ENCODE measurements around the gene PSMB11. TPM values are rescaled to one million over a fixed set of nuclear protein-coding genes. Genes with fewer than 3 reads are reported as not detected.

Gene PSMB11
- total RNA-seq, 1 donor from 2014 or later, result not detected

DNA sequence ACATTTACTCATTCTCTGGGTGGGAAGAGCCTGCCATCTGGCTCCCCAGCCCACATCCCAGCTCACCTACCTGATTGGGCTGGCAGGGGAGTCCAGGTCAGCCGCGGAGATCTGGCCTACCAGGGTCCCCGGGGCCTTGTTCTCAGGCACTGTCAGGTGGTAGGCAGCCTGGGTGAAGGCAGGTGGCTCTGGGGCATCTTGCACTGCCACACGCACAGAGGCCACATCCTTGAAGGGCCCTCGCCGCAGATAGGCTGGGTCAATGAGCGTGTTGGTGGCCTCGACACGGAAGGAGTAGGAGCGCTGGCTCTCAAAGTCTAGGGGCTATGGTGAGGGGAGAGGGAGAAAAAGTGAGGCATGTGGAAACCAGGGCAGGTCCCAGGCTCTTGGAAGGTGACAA lies 11.4 kb downstream of the PSMB11 start:
- H3K27me3 ChIP-seq (ENCODE audit: low read depth), result no peaks in the 10 kb centered on the region
- H3K27ac ChIP-seq, result no peak overlapping the region
- H3K4me1 ChIP-seq, result peaks cover 15% of the 10 kb centered on the region
- no peaks in the 10 kb centered on the region for H3K9me3 ChIP-seq
- TF ChIP-seq CTCF (IDR thresholded peaks at IDR 0.05), result no peak
- intact Hi-C loops (cut with DNase I), result no loop called here
- no peak for DNase-seq
- H3K4me3 ChIP-seq, result no peak overlapping the region
- no peaks in the 10 kb centered on the region for H3K36me3 ChIP-seq
- no peak for ATAC-seq

- H3K27me3 ChIP-seq (ENCODE audit: low read depth), result no peaks in the 10 kb centered on the region
- intact Hi-C loops (cut with DNase I), result no loop called here
- DNase-seq (no peak), ATAC-seq (no peak)
- no peaks in the 10 kb centered on the region for H3K9me3 ChIP-seq
- TF ChIP-seq CTCF (IDR thresholded peaks at IDR 0.05), result peak; percentile 25
- peaks cover 15% of the 10 kb centered on the region for H3K4me1 ChIP-seq
- peaks cover 7% of the 10 kb centered on the region for H3K36me3 ChIP-seq
- H3K4me3 ChIP-seq, result no peak overlapping the region
- H3K27ac ChIP-seq, result no peak overlapping the region
These were observed 12.2 kb downstream of the PSMB11 start for GRCh38 chr14:23054000-23054811.

DNA sequence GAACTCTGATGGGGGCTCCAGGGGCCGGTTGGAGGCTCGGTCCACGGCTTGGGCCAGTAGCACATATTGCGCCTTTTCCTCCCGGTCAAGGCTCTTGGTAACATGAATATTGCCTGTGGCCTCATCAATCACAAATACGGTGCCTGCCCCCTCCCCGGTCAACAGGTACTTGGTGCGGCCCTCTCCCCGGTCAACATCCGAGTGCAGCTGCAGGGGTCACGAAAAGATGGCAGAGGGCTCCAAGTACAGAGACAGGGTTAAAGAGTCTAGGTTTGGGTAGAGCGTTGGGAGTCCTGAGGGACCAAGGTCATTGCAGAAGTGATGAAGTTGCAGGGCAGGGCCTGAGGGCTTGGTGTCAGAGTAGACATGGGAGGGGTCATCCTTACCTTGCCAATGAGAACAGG lies 13.1 kb downstream of the PSMB11 start:
- TF ChIP-seq CTCF (IDR thresholded peaks at IDR 0.05), result no peak
- Histone ChIP-seq H3K27ac (no peak overlapping the region), H3K4me1 (peaks cover 15% of the 10 kb centered on the region), H3K27me3 (ENCODE audit: low read depth) (no peaks in the 10 kb centered on the region), H3K9me3 (no peaks in the 10 kb centered on the region), H3K4me3 (no peak overlapping the region), H3K36me3 (peaks cover 17% of the 10 kb centered on the region)
- intact Hi-C loops (cut with DNase I), result loop anchor here (5.0 kb wide), 1 partner anchor 68 kb away; no protein-coding TSS in a partner anchor
- no peak for DNase-seq
- ATAC-seq, result no peak

GRCh38 chr14:23055621-23056144 lies 13.7 kb downstream of the PSMB11 start:
- no peak for DNase-seq
- intact Hi-C loops (cut with DNase I), result loop anchor here (5.0 kb wide), 1 partner anchor 68 kb away; no protein-coding TSS in a partner anchor
- Histone ChIP-seq H3K9me3 (no peaks in the 10 kb centered on the region), H3K4me3 (no peak overlapping the region), H3K4me1 (peaks cover 15% of the 10 kb centered on the region), H3K27me3 (ENCODE audit: low read depth) (no peaks in the 10 kb centered on the region), H3K36me3 (peaks cover 22% of the 10 kb centered on the region), H3K27ac (no peak overlapping the region)
- ATAC-seq, result no peak
- TF ChIP-seq CTCF (IDR thresholded peaks at IDR 0.05), result no peak

DNA sequence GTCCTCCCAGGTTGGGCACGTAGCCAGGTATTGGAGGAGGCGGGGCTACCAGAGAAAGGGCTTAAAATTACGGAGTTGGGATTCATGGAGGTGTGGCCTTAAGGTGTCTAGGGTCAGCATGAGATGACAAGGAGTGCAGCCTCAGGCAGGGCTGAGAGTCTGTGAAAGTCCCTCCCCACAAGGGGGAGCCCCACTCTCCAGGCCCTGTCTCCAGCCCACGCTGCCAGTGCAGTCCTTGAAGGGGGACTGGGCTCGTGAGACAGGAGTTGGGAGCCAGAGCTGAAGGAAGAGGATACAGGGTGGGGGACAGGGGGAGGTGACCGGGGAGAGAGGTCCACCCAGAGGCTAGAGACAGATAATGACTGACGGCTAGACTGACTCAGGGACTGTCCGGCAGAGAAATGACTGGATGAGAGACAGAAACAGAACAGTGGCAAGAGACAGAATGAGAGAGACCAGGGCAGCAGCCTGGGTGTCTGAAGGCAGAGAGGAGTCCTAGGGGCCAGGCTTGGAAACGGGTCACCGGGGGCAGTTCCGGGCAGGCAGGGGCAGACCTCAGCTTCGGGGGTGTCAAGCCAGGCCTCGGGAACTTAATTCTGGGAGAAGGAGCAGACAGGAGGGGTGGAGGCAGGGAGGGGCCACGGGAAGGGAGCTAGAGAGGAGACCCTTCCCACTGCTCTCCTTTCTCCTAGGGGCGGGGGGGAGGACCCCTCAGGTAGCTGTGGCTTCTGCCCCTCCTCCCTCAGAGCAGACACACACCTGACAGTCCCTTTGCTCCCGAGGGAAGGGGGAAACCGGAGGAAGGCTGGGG lies 14.3 kb downstream of the PSMB11 start:
- H3K4me3 ChIP-seq, result peak overlapping the region; percentile 81
- intact Hi-C loops (cut with DNase I), result loop anchor here (5.0 kb wide), 1 partner anchor 69 kb away; no protein-coding TSS in a partner anchor
- DNase-seq (peak; percentile 74), ATAC-seq (peak; percentile 73 to 75)
- H3K4me1 ChIP-seq, result peaks cover 15% of the 10 kb centered on the region
- peaks cover 29% of the 10 kb centered on the region for H3K36me3 ChIP-seq
- H3K9me3 ChIP-seq, result no peaks in the 10 kb centered on the region
- H3K27me3 ChIP-seq (ENCODE audit: low read depth), result no peaks in the 10 kb centered on the region
- TF ChIP-seq CTCF (IDR thresholded peaks at IDR 0.05), result peak; percentile 64
- H3K27ac ChIP-seq, result no peak overlapping the region

Data from lower lobe of right lung (tissue), 2 donors.